Stomach (tissue), 9 donors: ENCODE data around the gene WDR53. TPM values are rescaled to one million over a fixed set of nuclear protein-coding genes. Genes with fewer than 3 reads are reported as not detected.

Experiments used
- DNase-seq, 2 donors: peaks; one replicate each; pipeline versions ENCODE4 v3.0.0 to v3.0.0-alpha.2; 2013 to 2019
- H3K27ac ChIP-seq, 5 donors: fragments of 200-600 bp in 4 of 5; sonication (generic) in 4 of 5; one replicate each; pipeline ENCODE4 v1.5.1; 2013 to 2019; ENCODE audit warnings: mild to moderate bottlenecking in 1 of 5, moderate library complexity in 1 of 5
- H3K27me3 ChIP-seq, 3 donors: fragments of 200-600 bp; sonication (generic); one replicate each; pipeline ENCODE4 v1.5.1; 2017 to 2019; ENCODE audit warnings: mixed run types in 1 of 3
- H3K36me3 ChIP-seq, 4 donors: fragments of 200-600 bp; sonication (generic); 1 replicate in 3 of 4; 2 replicates in 1 of 4; pipeline ENCODE4 v1.5.1; 2016 to 2019
- H3K4me1 ChIP-seq, 4 donors: fragments of 200-600 bp; sonication (generic); one replicate each; pipeline ENCODE4 v1.5.1; 2016 to 2019
- H3K4me3 ChIP-seq, 4 donors: fragments of 200-600 bp; sonication (generic) in 3 of 4; one replicate each; pipeline ENCODE4 v1.5.1; 2016 to 2019; ENCODE audit warnings: mild to moderate bottlenecking in 1 of 4
- H3K9me3 ChIP-seq, 4 donors: fragments of 200-600 bp; sonication (generic); one replicate each; pipeline ENCODE4 v1.5.1; 2016 to 2019
- EP300 ChIP-seq: sonication (generic); formaldehyde crosslinking; IDR thresholded peaks from one replicate; pipeline ENCODE4 v1.6.1; 2017; ENCODE audit warnings: antibody characterized with exemption
- POLR2A ChIP-seq, 4 donors: fragments of 450-650 bp; IDR thresholded peaks; one replicate each; pipeline ENCODE4 v1.6.1; 2016; ENCODE audit warnings: antibody characterized with exemption in 4 of 4, control low read depth in 2 of 4, mild to moderate bottlenecking in 1 of 4, moderate library complexity in 1 of 4
- POLR2AphosphoS5 ChIP-seq, 3 donors: sonication (generic); formaldehyde crosslinking; IDR thresholded peaks; one replicate each; pipeline ENCODE4 v1.6.1; 2016; ENCODE audit warnings: antibody characterized with exemption in 3 of 3
- WGBS, 5 donors: extraction: QIAGEN DNeasy Blood & Tissue Kit in 3 of 5; methylation state at CpG; one replicate each; pipeline versions ENCODE4 v1.1.5 to v1.1.7; 2013 to 2018; 5-methylcytosine and 5-hydroxymethylcytosine counted together
- intact Hi-C: fragments of 100-400 bp; cut with DNase I; formaldehyde crosslinking; loops from one replicate; pipeline ENCODE4 v1.15.1; 2023; ENCODE audit warnings: low total_unique reads
- polyA plus RNA-seq, 3 donors: library from polyadenylated mRNA; stranded (reverse); fragments of 200-250 nt; gene quantifications; one replicate each; pipeline ENCODE4 v1.2.3, GENCODE V29; 2013
- total RNA-seq, 5 donors: library from RNA; depleted of rRNA; stranded (reverse); fragments of >200 nt; gene quantifications; one replicate each; pipeline versions ENCODE4 v1.1.0 to v1.2.3, GENCODE V29; 2014 to 2016
- TF ChIP-seq, protein P1 (sequence below), 7 experiments: fragments of 450-650 bp in 4 of 7; fragments of 200-600 bp in 3 of 7; sonication (generic) in 3 of 7; IDR thresholded peaks; one replicate each; pipeline ENCODE4 v1.5.1; 2016 to 2019; ENCODE audit warnings: antibody characterized with exemption in 7 of 7, control low read depth in 2 of 7, mild to moderate bottlenecking in 1 of 7
- donor health status: healthy with polysubstance abuse.
- donor health status: Bipolar disorder and iron deficiency.
- donor health status: healthy.

The WDR53 gene
- total and polyA plus RNA-seq, 8 donors, result 1.8 to 13.4 (median 6.9) TPM; not detected in 2

DNA sequence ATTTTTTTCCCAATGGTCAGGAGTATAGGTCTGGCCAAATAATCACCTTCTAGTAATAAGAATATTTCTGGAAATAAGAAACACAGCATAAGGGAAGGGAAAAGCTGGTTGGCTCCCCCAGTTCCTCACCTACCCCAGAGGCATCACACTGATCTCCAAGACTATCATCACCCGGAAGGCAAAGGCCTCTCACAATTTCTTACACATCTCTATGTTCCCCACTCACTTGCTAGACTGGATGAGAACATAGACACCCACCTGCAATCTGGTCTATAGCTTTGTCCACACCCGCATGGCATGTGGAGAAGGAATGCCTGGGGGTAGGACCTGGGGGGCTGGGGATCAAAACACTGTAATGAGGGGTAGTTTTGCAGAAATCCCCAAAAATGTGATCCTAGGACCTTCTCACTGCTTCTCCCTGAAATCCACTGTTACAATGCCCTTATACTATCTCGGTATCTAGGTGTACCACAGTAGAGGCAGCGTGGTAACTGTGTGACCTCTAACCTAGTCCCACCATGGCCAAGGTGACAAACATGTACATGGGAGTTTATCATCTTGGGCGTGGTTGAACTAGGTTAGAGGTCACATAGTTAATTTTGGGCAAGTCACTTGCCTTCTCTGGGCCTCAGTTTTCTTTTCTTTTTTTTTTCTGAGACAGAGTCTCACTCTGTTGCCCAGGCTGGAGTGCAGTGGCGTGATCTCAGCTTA, 41.6 kb upstream of the WDR53 start:
- Histone ChIP-seq H3K4me3 (no peak overlapping the region), H3K27ac (peak overlapping the region in 3 of 5 donors; percentile 40 to 69 (median 49)), H3K36me3 (no peaks in the 10 kb centered on the region), H3K4me1 (peaks cover 10 to 36% (median 27%) of the 10 kb centered on the region in 4 donors), H3K27me3 (peaks cover 0 to 5% (median 0%) of the 10 kb centered on the region in 3 donors), H3K9me3 (no peaks in the 10 kb centered on the region)
- DNase-seq, result peak in 1 of 2 donors; percentile 15
- TF ChIP-seq EP300 (no peak), POLR2A (IDR thresholded peaks at IDR 0.05) (no peak), POLR2AphosphoS5 (IDR thresholded peaks at IDR 0.05) (no peak)
- TF ChIP-seq, protein P1, sequence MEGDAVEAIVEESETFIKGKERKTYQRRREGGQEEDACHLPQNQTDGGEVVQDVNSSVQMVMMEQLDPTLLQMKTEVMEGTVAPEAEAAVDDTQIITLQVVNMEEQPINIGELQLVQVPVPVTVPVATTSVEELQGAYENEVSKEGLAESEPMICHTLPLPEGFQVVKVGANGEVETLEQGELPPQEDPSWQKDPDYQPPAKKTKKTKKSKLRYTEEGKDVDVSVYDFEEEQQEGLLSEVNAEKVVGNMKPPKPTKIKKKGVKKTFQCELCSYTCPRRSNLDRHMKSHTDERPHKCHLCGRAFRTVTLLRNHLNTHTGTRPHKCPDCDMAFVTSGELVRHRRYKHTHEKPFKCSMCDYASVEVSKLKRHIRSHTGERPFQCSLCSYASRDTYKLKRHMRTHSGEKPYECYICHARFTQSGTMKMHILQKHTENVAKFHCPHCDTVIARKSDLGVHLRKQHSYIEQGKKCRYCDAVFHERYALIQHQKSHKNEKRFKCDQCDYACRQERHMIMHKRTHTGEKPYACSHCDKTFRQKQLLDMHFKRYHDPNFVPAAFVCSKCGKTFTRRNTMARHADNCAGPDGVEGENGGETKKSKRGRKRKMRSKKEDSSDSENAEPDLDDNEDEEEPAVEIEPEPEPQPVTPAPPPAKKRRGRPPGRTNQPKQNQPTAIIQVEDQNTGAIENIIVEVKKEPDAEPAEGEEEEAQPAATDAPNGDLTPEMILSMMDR (IDR thresholded peaks at IDR 0.05), result no peak
- intact Hi-C loops, result loop anchor here (5.0 kb wide), 1 partner anchor 77 kb away; no protein-coding TSS in a partner anchor
- WGBS, 5 donors, result 66 to 76% (median 71%) methylated on average over 6 of the region's 6 CpGs

DNA sequence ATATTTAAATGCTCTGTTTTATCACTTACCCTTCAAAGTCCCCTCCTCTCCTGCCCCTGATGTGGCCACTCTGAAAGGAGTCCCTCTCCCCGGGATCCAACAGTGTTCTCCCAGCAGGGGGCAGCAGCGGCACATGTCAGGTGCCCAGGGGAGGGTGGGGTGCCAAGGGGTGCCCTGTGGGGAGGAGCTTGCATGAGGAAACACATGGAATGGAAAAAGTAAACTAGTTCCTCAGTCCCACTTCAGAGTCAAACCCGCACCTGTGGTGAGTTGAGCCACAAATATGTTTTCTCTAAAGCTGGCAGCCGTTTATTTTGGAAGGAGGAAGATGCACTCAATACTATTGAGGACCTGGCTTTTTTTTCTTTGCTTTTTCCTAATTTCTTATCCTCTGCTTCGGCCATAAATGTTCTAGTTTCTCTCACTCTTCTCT, 41.0 kb upstream of the WDR53 start:
- Histone ChIP-seq H3K4me3 (no peak overlapping the region), H3K9me3 (no peaks in the 10 kb centered on the region), H3K36me3 (no peaks in the 10 kb centered on the region), H3K27ac (peak overlapping the region in 3 of 5 donors; percentile 40 to 69 (median 49)), H3K4me1 (peaks cover 10 to 36% (median 27%) of the 10 kb centered on the region in 4 donors), H3K27me3 (peaks cover 0 to 5% (median 0%) of the 10 kb centered on the region in 3 donors)
- WGBS, 5 donors, result 8 to 14% (median 10%) methylated on average over 5 of the region's 5 CpGs
- intact Hi-C loops, result loop anchor here (5.0 kb wide), 1 partner anchor 78 kb away; no protein-coding TSS in a partner anchor
- peak; percentile 94 for DNase-seq
- TF ChIP-seq POLR2A (IDR thresholded peaks at IDR 0.05) (no peak), POLR2AphosphoS5 (IDR thresholded peaks at IDR 0.05) (peak in 2 of 3 donors; percentile 5 to 41), EP300 (no peak)
- TF ChIP-seq, protein P1 (IDR thresholded peaks at IDR 0.05), result peak in 5 of 7 experiments; percentile 55 to 87 (median 81)

DNA sequence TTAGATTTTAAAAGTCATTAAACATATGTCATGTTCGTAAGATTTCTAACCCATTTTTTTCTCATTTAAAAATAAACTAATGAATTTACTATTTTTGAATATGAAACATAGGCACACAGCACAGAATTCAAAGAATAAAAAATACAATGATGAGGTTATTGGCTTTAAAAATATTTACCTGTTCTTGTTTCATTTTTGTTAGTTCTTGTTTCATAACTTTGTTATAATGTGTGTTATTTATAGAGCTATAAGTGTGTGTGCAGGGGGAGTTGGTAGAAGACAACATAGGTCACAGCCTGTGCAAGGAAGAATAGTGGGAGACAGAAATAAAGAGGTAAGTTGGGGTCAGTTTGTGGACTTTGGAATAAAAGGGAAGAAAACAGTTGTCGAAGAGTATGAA, 40.3 kb upstream of the WDR53 start:
- peaks cover 0 to 5% (median 0%) of the 10 kb centered on the region in 3 donors for H3K27me3 ChIP-seq
- H3K4me1 ChIP-seq, result peaks cover 10 to 36% (median 27%) of the 10 kb centered on the region in 4 donors
- DNase-seq, result no peak
- WGBS, 5 donors, result 89 to 94% (median 94%) methylated on average over 2 of the region's 2 CpGs
- H3K36me3 ChIP-seq, result no peaks in the 10 kb centered on the region
- H3K27ac ChIP-seq, result no peak overlapping the region
- no peak overlapping the region for H3K4me3 ChIP-seq
- H3K9me3 ChIP-seq, result no peaks in the 10 kb centered on the region
- no peak for TF ChIP-seq POLR2A (IDR thresholded peaks at IDR 0.05)
- no peak for TF ChIP-seq POLR2AphosphoS5 (IDR thresholded peaks at IDR 0.05)
- TF ChIP-seq EP300, result no peak
- TF ChIP-seq, protein P1 (IDR thresholded peaks at IDR 0.05), result no peak
- intact Hi-C loops, result loop anchor here (5.0 kb wide), 1 partner anchor 79 kb away; no protein-coding TSS in a partner anchor

DNA sequence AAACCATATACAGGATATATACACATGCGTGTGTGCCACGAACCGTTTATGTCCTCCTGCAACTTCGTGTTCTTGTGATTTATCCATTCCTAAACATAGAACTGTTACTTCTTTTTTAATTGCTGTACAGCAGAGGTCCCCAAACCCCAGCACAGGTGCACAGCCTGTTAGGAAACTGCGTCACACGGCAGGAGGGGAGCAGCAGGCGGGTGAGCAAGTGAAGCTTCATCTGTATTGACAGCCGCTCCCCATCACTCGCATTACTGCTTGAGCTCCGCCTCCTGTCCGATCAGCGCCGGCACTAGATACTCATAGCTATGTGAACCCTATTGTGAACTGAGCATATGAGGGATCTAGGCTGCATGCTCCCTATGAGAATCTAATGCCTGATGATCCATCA, 36.2 kb upstream of the WDR53 start:
- Histone ChIP-seq H3K4me1 (peaks cover 3 to 13% (median 7%) of the 10 kb centered on the region in 4 donors), H3K36me3 (no peaks in the 10 kb centered on the region), H3K27me3 (peaks cover 0 to 5% (median 0%) of the 10 kb centered on the region in 3 donors), H3K9me3 (no peaks in the 10 kb centered on the region), H3K27ac (no peak overlapping the region), H3K4me3 (no peak overlapping the region)
- intact Hi-C loops, result no loop called here
- whole genome bisulfite sequencing, 5 donors, result 43 to 52% (median 49%) methylated on average over 10 to 13 of the region's 13 CpGs
- DNase-seq, result peak in 1 of 2 donors; percentile 37
- no peak for TF ChIP-seq EP300
- TF ChIP-seq POLR2A (IDR thresholded peaks at IDR 0.05), result no peak
- TF ChIP-seq, protein P1 (IDR thresholded peaks at IDR 0.05), result no peak
- TF ChIP-seq POLR2AphosphoS5 (IDR thresholded peaks at IDR 0.05), result no peak
